ENCODE measurements around the gene MMD. TPM values are rescaled to one million over a fixed set of nuclear protein-coding genes. Genes with fewer than 3 reads are reported as not detected.

Gene MMD
- total RNA-seq, 1 experiment from 2014 or later: 26.9 TPM

GRCh38 chr17:55442953-55443683, 21.5 kb upstream of the MMD start:
- in situ Hi-C loops (cut with HindIII; ENCODE audit: low pct_unique_long_range_greater_than_20kb, low sequenced_read_pairs): no loop called here
- Histone ChIP-seq H3K9me3 (ENCODE audit: control insufficient read depth, insufficient read depth, low read depth, low read length) (no peaks in the 10 kb centered on the region), H3K27ac (ENCODE audit: low read length) (no peak overlapping the region), H3K4me3 (ENCODE audit: low read depth in 2 of 2, low read length in 2 of 2) (no peak overlapping the region), H3K4me1 (ENCODE audit: control insufficient read depth, insufficient read depth, low read length) (no peaks in the 10 kb centered on the region), H3K27me3 (ENCODE audit: control insufficient read depth, insufficient read depth, low read length) (no peaks in the 10 kb centered on the region), H3K36me3 (ENCODE audit: control insufficient read depth, insufficient read depth, low read length) (no peaks in the 10 kb centered on the region)
- BruUV-seq (replicated peaks): no TSS peak
- no peak for TF ChIP-seq SIN3A (IDR thresholded peaks at IDR 0.05; ENCODE audit: borderline replicate concordance, insufficient read depth, low read depth, low read length)
- no peak for TF ChIP-seq POLR2AphosphoS5 (IDR thresholded peaks at IDR 0.05; ENCODE audit: low read depth, low read length)
- DNase-seq (ENCODE audit: low read depth, low spot score): no peak
- no peak for ATAC-seq
- CTCF ChIA-PET: no interaction called here
- intact Hi-C loops (cut with micrococcal nuclease; ENCODE audit: unreplicated experiment): no loop called here
- POLR2A ChIA-PET: no interaction called here

DNA sequence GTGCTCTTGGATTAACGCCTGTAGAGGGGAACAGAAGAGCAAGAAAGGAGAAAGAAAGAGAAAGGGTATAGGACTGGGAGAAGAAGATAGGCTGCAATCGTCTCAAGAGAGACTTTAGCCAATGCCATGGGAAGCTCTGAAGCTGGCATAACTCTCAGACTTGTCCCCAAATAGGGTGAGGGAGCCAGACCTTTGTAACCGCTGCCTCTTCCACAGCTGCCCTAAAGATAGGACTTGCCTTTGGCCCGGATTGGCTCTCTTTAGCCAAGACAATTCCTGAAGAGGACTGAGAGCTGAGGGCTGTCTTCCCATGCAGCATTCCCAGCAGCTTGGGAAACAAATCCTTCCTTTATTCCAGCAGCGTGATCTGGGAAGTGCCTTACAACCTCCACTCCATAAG, 20.8 kb upstream of the MMD start:
- no TSS peak for BruUV-seq (replicated peaks)

More for the DNA sequence above, 20.8 kb upstream of the MMD start:
- in situ Hi-C loops (cut with HindIII; ENCODE audit: low pct_unique_long_range_greater_than_20kb, low sequenced_read_pairs) (no loop called here), intact Hi-C loops (cut with micrococcal nuclease; ENCODE audit: unreplicated experiment) (no loop called here)
- H3K9me3 ChIP-seq (ENCODE audit: control insufficient read depth, insufficient read depth, low read depth, low read length): no peaks in the 10 kb centered on the region
- no peaks in the 10 kb centered on the region for H3K4me1 ChIP-seq (ENCODE audit: control insufficient read depth, insufficient read depth, low read length)
- no peaks in the 10 kb centered on the region for H3K36me3 ChIP-seq (ENCODE audit: control insufficient read depth, insufficient read depth, low read length)
- ATAC-seq (no peak), DNase-seq (ENCODE audit: low read depth, low spot score) (no peak)
- no peak overlapping the region for H3K27ac ChIP-seq (ENCODE audit: low read length)
- POLR2A ChIA-PET: interaction anchor here (0.7 kb wide), 1 partner anchor 54 kb away, joined by 4 read pairs; no protein-coding TSS in a partner anchor
- no peaks in the 10 kb centered on the region; the same call in 1 of the 2 replicates for H3K27me3 ChIP-seq (ENCODE audit: control insufficient read depth, insufficient read depth, low read length)
- TF ChIP-seq TCF7L2 (IDR thresholded peaks at IDR 0.05; ENCODE audit: low read depth, low read length) (no peak), POLR2AphosphoS5 (IDR thresholded peaks at IDR 0.05; ENCODE audit: low read depth, low read length) (no peak), SIN3A (IDR thresholded peaks at IDR 0.05; ENCODE audit: borderline replicate concordance, insufficient read depth, low read depth, low read length) (no peak), CTCF (IDR thresholded peaks at IDR 0.05) (no peak)
- TF ChIP-seq, protein P1, sequence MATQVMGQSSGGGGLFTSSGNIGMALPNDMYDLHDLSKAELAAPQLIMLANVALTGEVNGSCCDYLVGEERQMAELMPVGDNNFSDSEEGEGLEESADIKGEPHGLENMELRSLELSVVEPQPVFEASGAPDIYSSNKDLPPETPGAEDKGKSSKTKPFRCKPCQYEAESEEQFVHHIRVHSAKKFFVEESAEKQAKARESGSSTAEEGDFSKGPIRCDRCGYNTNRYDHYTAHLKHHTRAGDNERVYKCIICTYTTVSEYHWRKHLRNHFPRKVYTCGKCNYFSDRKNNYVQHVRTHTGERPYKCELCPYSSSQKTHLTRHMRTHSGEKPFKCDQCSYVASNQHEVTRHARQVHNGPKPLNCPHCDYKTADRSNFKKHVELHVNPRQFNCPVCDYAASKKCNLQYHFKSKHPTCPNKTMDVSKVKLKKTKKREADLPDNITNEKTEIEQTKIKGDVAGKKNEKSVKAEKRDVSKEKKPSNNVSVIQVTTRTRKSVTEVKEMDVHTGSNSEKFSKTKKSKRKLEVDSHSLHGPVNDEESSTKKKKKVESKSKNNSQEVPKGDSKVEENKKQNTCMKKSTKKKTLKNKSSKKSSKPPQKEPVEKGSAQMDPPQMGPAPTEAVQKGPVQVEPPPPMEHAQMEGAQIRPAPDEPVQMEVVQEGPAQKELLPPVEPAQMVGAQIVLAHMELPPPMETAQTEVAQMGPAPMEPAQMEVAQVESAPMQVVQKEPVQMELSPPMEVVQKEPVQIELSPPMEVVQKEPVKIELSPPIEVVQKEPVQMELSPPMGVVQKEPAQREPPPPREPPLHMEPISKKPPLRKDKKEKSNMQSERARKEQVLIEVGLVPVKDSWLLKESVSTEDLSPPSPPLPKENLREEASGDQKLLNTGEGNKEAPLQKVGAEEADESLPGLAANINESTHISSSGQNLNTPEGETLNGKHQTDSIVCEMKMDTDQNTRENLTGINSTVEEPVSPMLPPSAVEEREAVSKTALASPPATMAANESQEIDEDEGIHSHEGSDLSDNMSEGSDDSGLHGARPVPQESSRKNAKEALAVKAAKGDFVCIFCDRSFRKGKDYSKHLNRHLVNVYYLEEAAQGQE (IDR thresholded peaks at IDR 0.05; ENCODE audit: insufficient read depth in 1 of 2, low read depth in 2 of 2, low read length in 1 of 2): no peak
- CTCF ChIA-PET: no interaction called here
- no peak overlapping the region for H3K4me3 ChIP-seq (ENCODE audit: low read depth in 2 of 2, low read length in 2 of 2)
